Limb (tissue), 2 donors: Measurements from ENCODE around the gene CCR7.
A peak's percentile ranks its signal among the peaks of the same experiment; 100 is the strongest.

Source experiments
- DNase-seq, 2 donors: peaks; one replicate each; pipeline ENCODE4 v3.0.0-alpha.2; 2016; ENCODE audit errors: extremely low spot score in 2 of 2

CCR7 gene

DNA sequence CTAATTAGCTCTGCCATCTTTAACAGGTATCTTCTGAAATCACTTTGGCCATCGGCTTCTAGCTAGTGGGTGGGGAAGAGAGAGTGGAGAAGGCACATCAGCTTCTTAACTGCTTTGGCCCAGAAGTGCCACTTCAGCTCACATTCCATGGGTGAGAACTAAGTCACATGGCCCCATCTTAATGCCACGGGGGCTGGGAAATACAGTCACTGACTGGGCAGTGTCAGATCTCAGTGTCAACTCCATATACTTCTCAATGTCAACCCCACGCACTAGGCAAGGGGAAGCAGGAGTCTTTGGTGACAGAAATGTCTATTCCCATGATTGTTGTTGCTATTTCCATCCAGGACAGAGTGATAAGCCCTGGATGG, 29.4 kb downstream of the CCR7 start:
- no peak for DNase-seq

DNA sequence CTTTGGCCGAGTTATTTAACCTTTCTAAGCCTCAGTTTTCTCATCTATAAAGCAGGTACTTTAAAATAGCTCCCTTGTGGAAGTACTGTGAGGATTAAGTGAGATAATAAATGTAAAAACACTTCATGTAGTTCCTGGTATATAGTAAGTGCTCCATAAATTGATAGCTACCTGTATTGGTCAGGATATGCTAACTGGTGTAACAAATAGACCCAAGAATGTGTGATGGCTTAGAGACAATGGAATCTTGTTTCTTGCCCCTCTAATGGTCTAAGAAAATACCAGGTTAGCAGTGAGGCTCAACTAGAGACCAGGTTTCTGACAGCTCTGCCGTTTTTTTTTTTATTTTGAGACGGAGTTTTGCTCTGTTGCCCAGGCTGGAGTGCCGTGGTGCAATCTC, 29.8 kb downstream of the CCR7 start:
- DNase-seq: no peak

DNA sequence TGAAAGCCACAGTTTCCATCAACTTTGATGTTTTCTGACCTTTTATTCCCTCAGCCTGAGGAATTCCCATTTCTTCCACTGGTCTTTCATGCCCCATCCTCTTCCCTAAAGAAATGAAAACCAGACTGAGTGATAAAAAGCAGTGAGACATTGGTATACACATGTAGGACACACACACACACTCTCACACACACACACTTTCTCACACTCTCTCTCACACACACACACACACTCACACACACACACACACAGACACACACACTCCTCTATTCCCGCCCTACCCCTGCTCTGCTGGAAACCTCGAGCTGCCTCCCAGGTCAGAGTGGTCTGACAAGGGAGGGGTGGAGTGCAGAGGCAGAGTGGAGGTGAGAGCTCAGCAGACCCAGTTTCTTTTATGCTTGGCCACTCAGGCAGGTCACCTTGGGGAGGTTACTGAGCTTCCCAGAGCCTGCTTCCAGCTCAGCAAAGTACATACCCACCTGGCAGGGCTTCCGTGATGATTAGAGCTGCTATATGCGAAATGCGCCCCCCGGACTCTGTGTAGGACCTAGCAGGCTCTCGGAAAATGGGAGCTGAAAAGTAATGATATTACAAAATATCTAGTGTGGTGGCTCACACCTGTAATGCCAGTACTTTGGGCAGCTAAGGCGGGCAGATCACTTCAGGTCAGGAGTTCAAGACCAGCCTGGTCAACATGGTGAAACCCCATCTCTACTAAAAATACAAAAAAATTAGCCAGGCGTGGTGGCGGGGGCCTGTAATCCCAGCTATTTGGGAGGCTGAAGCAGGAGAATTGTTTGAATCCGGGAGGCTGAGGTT, 30.7 kb downstream of the CCR7 start:
- peak in 1 of 2 donors; percentile 24 for DNase-seq

DNA sequence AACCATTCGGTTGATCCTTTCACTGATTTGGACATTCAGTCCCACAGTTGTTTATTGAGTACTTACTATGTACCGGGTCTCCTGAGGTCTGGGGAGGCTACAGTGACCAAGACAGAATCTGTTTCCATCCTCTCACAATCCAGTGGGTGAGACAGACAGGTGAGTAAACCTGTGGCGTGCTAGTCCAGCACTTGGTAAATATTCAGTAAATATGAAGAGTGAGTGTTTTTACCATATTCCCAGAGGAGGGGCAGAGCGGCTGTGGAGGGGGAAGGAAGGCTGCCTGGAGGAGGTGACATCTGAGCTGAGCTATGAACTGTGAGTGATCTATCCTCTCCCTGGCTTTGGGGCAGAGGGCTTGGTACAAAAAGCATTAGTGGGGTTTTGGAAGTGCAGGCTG, 31.4 kb downstream of the CCR7 start:
- DNase-seq: no peak

DNA sequence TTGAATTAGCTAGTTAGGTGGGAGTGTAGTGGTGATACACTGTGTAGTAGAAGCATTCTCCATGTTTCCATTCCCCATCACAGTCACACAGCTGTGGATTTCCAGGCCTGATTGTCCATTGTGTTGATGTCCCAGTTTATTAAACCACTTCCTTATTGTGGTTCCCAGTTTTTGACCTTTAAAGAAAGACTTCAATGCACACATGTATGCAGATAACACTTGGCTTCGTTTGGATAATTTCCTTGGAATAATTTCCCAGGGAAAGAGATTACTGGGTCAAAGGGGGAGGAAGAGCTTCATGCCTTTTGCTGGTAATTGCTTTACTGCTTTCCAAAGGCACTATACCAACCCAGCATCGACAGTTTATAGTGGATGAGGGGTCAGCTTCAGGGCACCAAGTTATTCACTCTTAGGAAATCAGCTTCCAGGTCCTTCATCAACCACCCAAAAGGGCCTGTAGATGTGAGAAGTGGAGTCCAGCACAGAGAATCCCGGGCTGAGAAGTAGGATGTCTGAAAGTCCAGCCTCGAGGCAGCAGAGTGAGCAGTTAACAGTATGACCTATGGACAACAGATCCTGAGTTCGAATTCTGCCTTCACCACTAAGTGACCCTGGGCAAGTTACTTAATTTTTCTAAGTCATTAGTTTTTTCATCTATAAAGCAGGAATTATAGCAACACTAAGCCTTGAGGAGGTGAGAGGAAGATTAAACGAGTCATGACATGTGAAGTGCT, 32.6 kb downstream of the CCR7 start:
- no peak for DNase-seq

DNA sequence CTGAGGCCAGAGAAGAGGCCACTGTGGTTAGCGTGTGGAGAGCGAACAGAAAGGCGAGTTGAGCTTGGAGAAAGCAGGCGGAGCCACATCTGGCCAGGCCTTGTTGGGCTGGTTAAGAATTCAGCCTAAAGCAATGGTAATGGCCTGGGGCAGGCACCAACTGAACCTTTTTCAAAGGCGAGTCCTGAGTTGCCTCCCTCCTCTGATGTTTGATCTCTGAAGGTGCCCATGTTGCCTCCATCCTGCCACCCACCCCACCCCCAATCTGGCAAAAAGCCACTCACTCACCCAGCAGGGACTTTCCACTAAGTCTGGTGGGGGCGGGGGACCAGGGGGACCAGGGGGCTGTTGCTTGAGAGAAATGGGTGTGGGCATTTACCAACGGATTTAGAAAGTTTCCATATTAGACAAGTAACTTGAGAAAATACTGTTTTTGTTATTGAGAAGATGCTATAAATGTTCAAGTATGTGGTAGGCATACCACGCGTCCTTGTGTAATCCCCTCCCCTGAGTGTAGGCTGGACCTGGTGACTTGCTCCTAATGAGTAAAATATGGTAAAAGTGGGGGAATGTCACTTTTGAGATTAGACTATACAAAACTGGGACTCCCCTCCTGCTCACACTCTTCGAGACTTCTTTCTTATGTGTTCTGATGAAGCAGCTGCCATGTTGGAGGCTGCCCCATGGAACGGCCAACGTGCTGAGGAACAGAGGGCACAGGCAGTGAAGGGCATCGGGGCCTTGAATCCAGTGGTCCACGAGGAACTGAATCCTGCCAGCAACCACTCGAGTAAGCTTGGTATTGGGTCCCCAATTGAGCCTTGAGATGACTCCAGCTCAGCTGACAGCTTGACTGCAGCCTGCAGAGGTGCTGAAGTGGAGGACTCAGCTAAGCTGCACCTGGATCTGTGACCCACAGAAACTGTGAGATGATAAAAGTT, 34.0 kb downstream of the CCR7 start:
- peak in 1 of 2 donors; percentile 26 for DNase-seq

DNA sequence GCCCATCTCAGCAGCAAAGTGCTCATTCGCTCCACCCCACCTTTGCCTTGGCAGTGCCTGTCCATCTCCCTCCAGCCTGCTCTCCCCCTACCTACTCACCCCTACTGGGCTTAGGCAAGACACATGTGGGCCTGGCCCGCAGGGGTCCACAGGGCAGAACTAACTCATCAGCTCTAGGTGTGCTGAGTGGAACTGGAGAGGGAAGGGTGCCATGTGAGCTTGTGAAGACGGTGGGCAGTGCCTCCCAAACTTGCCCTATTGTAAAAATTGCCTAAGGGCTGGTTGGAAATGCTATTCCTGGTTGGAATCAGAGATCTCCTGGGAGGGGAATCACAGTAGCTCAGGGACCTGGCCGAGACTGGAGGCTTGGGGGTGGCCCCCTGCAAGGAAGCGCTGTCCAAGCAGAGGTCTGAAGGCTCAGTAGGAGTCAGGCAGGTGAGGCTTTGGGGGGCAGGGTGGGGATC, 34.7 kb downstream of the CCR7 start:
- no peak for DNase-seq

DNA sequence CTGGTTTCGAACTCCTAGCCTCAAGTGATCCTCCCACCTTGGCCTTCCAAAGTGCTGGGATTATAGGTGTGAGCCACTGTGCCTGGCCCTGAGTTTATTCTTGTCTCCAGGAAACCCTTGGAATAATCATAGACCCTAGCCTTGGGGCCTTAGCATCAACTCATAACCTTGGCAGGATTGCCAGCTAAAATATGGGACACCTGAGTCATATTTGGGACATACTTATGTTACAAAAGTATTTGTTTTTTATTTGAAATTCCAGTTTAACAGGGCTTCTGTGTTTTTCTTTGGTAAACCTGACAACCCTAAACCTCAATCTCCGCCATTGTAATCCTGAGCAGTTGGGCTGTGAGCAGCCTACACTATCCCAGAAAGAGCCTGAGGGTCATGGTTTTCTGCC, 35.3 kb downstream of the CCR7 start:
- no peak for DNase-seq

DNA sequence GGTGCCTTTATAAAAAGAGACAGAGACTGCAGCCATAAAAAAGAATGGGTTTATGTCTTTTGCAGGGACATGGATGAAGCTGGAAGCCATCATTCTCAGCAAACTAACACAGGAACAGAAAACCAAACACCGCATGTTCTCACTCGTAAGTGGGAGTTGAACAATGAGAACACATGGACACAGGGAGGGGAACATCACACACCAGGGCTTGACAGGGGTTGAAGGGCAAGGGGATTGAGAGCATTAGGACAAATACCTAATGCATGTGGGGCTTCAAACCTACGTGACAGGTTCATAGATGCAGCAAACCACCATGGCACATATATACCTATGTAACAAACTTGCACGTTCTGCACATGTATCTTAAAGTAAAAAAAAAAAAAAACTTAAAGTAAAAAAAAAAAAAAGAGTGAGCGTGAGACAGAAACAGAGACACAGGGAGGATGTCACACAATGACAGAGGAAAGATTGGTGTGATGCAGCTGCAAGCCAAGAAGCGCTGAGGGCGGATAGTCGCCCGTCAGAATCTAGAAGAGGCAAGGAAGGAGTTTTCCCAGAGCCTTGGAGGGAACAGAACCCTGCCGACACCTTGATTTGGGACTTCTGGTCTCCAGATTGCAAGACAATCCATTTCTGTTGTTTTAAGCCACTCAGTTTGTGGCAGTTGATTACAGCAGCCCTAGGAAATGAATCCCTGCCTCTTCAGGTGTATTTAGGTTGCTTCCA, 36.4 kb downstream of the CCR7 start:
- DNase-seq: no peak

DNA sequence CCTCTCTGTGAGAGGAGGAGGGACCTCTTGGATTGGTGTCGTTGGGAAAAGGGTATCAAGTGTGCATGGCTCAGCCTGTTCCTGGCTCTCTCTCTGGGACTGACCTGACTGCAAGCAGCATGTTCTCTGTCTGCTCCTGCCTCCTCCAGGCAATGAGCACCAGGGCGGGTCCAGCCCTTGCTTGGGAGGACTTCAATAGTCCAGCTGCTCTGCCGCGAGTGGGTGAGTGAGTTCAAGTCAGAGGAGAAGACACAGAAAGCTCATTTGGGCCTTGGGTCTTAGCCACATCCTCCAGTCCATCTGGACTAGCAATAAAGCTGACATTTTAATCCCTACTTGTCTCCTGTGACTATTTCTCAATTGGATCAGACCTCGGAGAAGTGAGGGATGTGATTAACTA, 38.6 kb downstream of the CCR7 start:
- DNase-seq: no peak

DNA sequence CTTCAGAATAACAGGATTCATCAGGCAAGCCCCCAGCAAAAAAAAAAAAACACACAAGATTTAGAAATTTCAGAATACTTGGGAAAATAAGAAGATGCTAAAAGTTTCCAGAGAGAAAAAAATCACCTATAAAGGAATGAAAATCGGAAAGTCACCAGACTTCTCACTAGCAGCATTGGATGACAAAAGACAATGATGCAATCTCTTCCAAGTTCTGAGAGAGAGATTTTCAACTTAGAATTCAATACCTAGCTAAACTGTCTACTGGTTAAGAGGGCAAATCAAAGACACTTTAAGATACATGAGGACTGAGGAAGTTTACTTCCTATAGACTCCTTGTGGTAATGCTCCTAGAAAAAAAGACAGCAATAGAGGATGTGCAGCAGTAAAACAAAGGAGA, 40.0 kb downstream of the CCR7 start:
- DNase-seq: no peak

DNA sequence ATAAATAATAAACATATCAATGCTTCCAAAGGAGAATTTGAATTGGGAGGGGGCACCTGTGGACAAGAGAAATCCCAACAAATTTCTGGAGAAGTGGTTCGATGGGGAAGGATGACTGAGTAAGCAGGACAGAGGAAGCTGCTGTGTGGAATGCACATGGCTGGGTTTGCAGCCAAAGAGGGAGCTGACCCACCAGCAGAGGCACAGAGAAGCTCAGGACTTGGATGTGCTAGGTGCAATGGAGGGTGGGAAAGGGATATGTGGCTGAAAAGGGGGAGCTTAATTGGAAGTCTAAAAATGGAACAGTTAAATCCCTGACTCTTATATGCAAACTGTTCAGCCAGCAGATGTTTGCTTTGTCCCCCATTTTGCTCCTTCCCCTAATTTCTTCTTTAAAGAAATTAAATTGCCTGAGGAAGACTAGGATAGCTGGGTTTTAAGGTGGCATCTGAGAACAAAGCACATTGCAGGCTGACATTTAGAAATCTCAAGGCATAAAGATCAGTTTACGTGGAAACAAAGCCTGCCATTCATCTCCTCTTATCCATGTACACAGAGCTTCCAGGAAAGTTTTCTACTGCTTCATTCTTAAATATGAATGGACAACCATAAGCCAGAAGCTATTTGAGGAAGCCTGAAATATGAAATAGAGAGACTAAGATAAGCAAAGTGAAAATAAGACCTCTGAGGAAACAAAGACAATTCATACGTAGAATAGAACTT, 40.9 kb downstream of the CCR7 start:
- no peak for DNase-seq

DNA sequence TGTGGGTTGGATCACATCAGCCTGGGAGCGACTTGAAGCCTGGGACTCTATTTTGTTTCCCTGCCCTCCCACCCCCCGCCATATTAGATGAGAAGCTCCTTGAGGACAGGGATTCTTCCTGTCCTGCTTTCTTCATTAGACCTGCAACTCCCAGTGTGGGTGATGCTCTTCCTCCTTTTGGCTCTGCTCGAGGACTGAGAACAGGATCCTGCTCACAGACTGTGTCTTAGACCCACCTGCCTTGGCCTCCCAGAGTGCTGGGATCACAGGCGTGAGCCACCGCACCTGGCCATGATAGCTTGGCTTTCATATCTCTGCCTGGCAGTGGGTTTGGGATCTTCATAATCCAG, 42.3 kb downstream of the CCR7 start:
- no peak for DNase-seq

DNA sequence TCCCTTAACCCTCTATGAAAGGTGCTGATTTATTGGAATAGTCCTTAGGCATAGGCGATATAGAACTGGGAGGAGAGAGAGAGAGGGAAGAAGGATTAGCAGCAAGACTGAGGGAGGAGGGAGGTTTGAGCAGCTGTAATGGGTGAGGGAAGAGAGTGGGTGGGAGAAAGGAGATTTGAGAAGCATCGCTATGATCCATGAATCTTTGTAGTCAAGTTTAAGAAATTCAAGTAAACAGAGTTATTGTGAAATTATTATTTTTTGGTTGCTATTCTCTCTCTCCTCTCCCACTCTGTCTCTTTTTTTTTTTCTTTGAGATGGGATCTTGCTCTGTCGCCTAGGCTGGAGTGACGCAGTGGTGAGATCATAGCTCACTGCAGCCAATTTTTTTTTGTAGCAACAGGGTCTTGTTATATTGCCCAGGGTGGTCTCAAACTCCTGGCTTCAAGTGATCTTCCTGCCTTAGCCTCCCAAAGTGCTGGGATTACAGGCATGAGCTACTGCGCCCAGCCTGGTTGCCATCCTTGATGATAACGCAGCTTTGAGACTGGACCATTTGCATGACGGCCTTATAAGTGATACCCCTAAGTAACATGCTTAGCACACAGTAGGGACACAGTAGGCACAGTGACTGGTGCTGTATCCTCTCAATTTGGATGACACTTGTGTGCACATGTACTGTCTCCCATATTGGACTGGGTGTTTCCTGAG, 42.9 kb downstream of the CCR7 start:
- no peak for DNase-seq

DNA sequence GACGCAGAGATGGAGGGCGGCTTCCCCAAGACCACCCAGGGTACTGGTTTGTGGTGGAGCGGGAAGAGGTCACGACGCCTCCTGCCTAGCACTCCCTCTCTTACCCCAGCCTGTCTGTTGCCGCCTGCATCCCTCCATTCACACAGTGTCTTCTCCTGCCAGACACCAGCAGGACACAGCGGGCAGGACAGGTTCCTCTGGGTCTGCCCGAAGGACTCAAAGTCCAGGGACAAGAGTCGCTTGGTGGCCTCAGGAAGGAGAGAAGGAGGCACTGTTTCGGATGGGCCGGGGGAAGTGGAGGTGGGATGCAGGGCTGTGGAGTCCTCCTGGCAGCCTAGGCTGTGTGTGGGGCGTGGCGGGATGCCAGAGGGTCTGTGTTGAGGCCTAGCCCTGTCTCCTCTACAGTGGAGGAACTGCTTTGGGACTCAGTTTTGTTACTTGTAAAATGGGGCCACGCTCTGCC, 44.2 kb downstream of the CCR7 start:
- DNase-seq: no peak

DNA sequence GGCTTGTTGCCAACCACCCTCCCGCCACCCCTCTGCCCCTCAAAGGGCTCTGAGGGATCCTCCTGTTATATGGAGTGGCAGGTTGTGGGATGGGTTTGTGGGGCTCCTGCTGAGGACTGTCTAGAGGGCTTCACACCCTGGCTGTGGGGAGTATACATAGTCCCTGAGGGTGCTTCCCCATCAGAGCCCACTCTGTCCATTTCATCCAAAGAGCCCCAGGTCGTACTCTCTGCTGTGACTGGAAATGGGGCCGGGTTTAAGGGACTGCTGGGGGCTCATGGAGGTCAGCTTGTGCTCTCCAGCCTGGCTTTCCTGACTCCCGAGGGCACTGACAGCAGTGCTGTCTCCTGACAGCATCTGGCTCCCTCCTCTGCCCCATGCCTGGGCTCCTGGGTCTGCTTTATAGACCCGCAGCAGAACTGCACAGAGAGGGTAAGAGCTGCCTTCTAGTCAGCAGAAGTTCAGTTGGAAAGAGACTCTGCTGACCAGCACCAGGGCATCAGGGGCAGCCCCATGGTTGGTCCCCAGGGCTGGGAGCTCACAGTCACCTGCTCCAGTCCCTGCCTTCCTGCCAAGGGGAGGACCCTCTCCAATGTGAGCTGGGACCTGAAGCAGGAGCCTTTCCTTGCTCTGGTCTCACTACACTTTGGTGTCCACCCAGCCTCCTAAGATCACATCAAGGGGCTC, 46.0 kb downstream of the CCR7 start:
- no peak for DNase-seq

DNA sequence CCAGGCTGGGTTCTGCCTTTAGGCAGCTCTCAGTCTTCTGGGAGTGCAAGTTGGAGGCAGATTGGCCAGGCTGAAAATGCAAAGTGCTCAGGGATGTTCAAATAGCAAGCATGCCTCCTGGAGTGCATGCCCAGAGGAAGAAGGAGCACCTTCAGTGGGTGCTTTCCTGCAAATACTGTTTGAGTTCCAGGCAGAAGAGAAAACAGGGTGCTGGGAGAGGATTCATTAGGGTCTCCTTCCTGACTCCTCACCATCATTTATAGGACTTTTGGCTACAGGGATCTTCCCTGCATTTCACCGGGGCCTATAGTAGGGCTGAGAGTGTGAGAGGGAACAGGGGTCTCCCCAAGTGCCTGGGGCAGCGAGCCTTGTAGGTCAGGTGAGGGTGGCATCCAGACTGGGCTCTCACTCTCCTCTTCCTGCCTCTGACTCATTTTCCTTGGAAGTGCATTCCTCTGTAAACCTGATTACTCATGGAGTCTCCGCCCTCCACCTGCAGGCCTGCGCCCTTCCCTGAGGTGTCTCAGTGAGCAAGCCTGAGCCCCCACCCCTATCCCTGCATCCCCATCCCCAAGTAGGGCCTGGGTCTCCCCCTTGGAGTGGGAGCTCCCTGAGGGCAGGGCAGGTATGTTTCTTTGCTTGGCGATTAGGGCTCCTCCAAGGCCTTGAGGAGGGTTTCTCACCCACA, 46.7 kb downstream of the CCR7 start:
- DNase-seq: no peak

DNA sequence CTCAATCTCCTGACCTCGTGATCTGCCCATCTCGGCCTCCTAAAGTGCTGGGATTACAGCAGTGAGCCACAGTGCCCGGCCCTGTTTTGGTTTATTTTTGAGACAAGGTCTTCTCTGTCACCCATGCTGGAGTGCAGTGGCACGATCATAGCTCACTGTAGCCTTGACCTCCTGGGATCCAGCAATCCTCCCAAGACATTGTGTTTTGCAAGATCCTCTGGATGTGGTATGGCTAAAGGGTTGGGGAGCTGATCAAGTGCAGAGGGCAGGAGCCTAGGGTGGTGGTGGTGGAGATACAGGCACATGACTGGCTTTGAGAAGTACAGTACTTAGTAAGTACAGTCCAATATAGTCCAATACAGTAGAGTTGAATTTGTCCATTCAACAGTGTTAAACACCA, 47.3 kb downstream of the CCR7 start:
- no peak for DNase-seq

DNA sequence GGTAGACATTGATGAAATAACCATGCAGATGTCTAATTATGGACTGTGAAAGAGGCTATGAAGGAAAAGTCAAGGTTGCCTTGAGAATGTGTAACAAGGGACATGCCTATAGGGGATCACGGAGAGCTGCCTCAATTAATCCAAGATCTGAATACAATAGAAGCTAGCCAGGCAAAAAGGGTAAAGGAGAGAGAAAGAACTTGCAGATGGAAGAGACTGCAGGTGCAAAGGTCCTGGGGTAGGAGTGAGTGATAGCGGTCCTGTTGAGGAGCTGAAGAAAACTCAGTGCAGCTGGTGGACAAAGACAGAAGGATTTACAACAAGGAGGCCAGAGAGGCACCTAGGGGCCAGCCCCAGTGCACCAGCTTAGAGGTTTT, 48.0 kb downstream of the CCR7 start:
- DNase-seq: no peak
